SW 1271 (cell line): Measurements from ENCODE around the gene RWDD1.

Experiments
- DNase-seq, 2 experiments: peaks; one replicate each; lab custom pipeline; 2025; lab: John Stamatoyannopoulos, UW

The RWDD1 gene, protein sequence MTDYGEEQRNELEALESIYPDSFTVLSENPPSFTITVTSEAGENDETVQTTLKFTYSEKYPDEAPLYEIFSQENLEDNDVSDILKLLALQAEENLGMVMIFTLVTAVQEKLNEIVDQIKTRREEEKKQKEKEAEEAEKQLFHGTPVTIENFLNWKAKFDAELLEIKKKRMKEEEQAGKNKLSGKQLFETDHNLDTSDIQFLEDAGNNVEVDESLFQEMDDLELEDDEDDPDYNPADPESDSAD

GRCh38 chr6:116570856-116571682 is at the start of gene RWDD1:
RWDD1 (plus strand) TSS chr6:116571504; CDS start chr6:116571583, 79 bp downstream.
- peak; percentile 93 to 98 for DNase-seq

DNA sequence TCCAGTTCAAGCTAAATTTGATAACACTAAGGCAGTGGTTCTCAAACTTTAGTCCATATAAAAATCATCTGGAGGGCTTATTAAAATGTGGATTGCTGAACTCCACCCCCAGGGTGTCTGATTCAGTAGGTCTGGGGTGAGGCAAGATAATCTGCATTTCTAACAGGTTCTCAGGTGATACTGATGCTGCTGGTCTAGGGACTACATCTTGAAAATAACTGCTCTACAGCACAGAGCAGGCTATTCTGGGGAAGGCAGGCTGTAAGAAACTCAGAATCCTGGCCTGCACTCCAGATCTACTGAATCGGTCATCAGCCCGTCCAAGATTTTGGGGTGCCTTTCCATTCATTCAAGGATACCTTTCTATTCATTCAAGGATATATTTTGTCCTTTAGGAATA is 48.4 kb upstream of the RWDD1 start:
- no peak for DNase-seq

- no peak for DNase-seq
Measured at GRCh38 chr6:116524236-116524635, 47.1 kb upstream of the RWDD1 start.

GRCh38 chr6:116528133-116528532 is 43.2 kb upstream of the RWDD1 start:
- no peak for DNase-seq

DNA sequence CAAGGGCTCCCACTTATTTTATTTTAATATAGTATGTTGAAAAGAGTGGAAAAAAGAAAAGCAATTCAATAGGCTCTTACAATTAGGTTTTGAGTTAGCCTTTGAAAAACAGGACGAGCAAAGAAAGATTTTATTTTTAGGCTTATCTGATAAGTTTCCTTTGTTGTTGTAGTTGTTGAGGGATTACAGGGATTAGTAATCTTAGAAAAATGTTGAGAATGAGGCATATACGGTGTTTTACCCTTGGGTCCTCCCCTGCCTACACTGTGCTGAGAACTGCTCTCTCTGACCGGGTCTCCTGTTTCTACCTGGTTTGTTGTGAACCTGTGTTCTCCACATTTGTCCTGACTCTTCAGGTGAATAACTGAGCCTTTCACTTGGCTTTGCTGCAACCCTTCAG is 42.5 kb upstream of the RWDD1 start:
- peak; percentile 4 to 62 for DNase-seq

- DNase-seq, result no peak
Measured at GRCh38 chr6:116529466-116530290, 41.6 kb upstream of the RWDD1 start.

DNA sequence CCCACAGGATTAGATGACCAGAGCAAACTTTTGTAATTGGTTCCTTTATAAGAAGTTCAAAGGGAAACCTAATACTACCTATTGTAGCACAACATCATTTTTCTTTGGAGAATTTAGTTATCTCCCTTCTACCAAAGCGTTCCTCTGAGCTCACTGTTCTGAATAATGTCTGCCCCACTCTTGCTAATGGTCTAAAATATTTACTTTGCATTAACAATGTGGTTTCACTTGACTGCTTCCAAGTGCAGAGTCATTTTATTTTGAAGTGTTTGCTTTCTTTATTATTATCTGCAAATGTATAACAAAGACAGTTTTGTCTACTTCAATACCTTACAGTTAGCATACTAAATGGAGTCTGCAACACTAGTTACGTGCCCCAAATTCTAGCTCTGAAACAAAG is 40.9 kb upstream of the RWDD1 start:
- no peak for DNase-seq

- peak in 1 of 2 experiments; percentile 64 for DNase-seq
Measured at GRCh38 chr6:116531675-116532570, 39.4 kb upstream of the RWDD1 start.

DNA sequence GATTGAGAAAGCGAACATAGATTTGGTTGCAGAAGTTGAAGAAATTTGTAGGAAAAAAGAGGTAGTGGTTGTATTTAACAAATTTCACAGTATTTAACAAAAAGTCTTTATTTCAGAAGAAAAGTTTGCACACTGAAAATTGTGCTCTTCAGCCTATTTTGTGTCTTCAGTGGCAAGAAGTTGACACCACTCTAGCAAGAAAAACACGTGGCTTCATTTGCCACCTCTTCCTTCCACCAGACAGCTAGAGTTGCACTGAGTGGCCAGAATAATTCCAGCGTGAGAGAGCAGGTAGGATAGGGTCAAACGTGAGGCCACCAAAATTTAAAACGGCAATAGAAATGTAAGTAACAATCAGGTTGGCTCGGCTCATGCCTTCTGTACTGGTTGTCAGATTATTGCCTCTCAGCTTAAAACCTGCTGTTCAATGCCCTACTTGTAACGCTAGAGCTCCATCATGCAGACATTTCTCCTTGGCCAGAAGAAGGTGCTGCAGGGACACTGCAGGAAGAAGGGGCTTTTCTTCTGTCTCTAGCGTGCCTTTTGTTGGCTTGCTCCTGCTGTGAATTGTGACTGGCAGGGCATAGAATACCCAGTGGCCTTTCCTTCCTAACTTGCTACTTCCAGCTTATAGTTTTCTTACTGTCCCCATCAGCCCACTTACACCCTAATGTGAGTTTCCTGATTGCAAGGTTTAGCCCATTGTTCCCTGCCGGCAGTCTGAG is 37.9 kb upstream of the RWDD1 start:
- no peak for DNase-seq

- DNase-seq, result no peak
Measured at GRCh38 chr6:116535109-116535508, 36.2 kb upstream of the RWDD1 start.

GRCh38 chr6:116536216-116536621 is 35.1 kb upstream of the RWDD1 start:
- peak in 1 of 2 experiments; percentile 61 for DNase-seq

GRCh38 chr6:116542426-116542825 is 28.9 kb upstream of the RWDD1 start:
- DNase-seq, result no peak

- no peak for DNase-seq
Measured at GRCh38 chr6:116543149-116543548, 28.2 kb upstream of the RWDD1 start.

GRCh38 chr6:116545651-116546050 is 25.7 kb upstream of the RWDD1 start, which contains the start of gene TRAPPC3L:
TRAPPC3L (minus strand) TSS chr6:116545684; CDS start chr6:116545514, 170 bp downstream.
- no peak for DNase-seq

DNA sequence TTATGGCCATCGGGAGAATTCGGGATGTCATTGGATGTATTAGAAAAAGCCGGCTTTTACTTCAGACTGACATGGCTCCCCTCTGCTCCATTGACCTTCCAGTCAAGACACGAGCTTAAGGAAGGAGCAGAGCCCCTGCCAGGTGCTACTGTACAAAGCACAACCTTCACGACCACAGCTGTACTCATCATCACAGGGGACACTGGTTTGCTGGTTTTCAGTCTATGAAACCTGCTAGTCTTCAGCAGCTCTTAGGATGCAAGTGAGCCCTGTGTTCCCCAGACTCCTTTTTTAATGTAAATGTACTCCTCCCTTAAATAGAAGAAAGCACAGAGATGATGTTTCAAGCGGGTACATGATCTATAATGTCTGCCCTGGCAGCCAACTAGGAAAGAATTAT is 23.9 kb upstream of the RWDD1 start:
- DNase-seq, result no peak

GRCh38 chr6:116550796-116551195 is 20.5 kb upstream of the RWDD1 start:
- no peak for DNase-seq

DNA sequence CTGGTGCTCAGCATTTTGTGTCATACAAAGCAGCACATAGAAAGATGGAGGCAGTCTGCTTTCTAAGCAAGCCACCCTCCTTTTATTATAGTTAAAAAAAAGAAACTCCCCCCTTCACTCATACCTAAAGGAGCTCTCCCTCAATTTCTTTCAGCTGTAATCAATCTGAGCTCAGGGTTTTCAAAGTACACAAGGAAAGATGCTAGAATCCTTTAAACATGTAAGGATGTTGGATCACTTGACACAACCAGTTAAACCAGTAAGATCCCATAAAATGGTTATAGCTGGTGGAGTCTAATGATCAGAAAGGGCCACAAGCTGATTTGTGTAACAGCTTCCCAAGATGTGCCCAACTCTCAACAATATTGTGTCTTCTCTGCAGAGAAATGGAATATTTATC is 17.9 kb upstream of the RWDD1 start, which contains the start of gene CALHM4:
CALHM4 (plus strand) TSS at position 301 of the 400 bp plus-strand sequence; CDS start at position 344, 43 bp downstream.
- DNase-seq, result no peak

GRCh38 chr6:116556065-116556464 is 15.2 kb upstream of the RWDD1 start:
- peak in 1 of 2 experiments; percentile 34 for DNase-seq

- no peak for DNase-seq
Measured at GRCh38 chr6:116556814-116557415, 14.4 kb upstream of the RWDD1 start.

DNA sequence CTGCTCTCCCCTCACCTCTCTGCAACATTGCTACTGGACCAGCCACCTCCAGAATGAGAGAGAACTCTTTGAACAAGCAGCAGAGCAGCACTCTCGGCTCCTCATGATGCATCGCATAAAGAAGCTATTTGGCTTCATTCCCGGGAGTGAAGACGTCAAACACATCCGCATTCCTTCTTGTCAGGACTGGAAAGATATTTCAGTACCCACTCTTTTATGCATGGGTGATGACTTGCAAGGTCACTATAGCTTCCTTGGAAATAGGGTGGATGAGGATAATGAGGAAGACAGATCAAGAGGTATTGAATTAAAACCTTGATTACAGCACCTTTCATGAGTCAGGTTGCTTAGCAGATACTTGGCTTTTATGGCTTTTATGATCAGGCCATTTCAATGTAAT is 13.4 kb upstream of the RWDD1 start:
- peak; percentile 75 to 85 for DNase-seq
